GM13977 (cell line): Measurements from ENCODE around the gene ZNF140.

ENCODE experiments used
- DNase-seq: peaks from one replicate; pipeline ENCODE4 v3.0.0; 2012; ENCODE audit warnings: low spot score
- in situ Hi-C: fragments of 300-500 bp; cut with MboI; formaldehyde crosslinking; loops from one replicate; pipeline ENCODE4 v1.12.0; 2022; ENCODE audit warnings: low sequenced_read_pairs, low pct_unique_long_range_greater_than_20kb, mixed read lengths, inconsistent platforms; ENCODE audit not compliant: unreplicated experiment
- TF ChIP-seq, protein P1 (sequence below): IDR thresholded peaks from 2 replicates; pipeline ENCODE4 v1.5.1; 2012; ENCODE audit warnings: mild to moderate bottlenecking, control low read depth; ENCODE audit not compliant: insufficient read depth; ENCODE audit errors: extremely low read depth, missing control alignments

ZNF140 gene

DNA sequence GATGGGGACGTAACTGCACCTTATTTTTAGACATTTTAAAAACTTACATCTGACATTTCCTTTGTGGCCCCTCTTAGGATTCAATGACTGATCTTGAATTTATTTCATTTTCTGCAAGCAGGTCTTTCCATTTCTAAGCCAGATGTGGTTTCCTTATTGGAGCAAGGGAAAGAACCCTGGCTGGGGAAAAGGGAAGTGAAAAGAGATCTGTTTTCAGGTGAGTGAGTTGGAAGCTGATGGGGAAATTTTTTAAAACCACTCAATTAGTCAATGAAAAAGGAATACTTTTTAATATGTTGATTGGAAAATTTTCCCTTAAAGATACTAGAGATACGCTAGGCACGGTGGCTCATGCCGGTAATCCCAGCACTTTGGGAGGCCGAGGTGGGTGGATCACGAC is 2.6 kb downstream of the ZNF140 start:
- in situ Hi-C loops: no loop called here
- no peak for DNase-seq
- TF ChIP-seq, protein P1, sequence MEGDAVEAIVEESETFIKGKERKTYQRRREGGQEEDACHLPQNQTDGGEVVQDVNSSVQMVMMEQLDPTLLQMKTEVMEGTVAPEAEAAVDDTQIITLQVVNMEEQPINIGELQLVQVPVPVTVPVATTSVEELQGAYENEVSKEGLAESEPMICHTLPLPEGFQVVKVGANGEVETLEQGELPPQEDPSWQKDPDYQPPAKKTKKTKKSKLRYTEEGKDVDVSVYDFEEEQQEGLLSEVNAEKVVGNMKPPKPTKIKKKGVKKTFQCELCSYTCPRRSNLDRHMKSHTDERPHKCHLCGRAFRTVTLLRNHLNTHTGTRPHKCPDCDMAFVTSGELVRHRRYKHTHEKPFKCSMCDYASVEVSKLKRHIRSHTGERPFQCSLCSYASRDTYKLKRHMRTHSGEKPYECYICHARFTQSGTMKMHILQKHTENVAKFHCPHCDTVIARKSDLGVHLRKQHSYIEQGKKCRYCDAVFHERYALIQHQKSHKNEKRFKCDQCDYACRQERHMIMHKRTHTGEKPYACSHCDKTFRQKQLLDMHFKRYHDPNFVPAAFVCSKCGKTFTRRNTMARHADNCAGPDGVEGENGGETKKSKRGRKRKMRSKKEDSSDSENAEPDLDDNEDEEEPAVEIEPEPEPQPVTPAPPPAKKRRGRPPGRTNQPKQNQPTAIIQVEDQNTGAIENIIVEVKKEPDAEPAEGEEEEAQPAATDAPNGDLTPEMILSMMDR: no peak

DNA sequence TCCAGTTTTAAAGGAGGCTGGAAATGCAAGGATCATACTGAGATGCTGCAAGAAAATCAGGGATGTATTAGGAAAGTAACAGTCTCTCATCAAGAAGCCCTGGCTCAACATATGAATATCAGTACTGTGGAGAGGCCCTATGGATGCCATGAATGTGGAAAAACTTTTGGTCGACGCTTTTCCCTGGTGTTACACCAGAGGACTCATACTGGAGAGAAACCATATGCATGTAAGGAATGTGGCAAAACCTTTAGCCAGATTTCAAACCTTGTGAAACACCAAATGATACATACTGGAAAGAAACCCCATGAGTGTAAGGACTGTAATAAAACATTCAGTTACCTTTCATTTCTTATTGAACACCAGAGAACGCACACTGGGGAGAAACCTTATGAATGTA is 24.9 kb downstream of the ZNF140 start:
- in situ Hi-C loops: no loop called here
- DNase-seq: no peak
- TF ChIP-seq, protein P1: no peak

DNA sequence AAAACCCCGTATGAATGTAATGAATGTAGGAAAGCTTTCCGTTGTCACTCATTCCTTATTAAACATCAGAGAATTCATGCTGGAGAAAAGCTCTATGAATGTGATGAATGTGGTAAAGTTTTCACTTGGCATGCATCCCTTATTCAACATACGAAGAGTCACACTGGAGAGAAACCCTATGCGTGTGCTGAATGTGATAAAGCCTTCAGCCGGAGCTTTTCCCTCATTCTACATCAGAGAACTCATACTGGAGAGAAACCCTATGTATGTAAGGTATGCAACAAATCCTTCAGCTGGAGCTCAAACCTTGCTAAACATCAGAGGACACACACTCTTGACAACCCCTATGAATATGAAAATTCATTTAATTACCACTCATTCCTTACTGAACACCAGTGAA is 25.5 kb downstream of the ZNF140 start:
- no peak for DNase-seq
- in situ Hi-C loops: no loop called here
- TF ChIP-seq, protein P1: no peak

DNA sequence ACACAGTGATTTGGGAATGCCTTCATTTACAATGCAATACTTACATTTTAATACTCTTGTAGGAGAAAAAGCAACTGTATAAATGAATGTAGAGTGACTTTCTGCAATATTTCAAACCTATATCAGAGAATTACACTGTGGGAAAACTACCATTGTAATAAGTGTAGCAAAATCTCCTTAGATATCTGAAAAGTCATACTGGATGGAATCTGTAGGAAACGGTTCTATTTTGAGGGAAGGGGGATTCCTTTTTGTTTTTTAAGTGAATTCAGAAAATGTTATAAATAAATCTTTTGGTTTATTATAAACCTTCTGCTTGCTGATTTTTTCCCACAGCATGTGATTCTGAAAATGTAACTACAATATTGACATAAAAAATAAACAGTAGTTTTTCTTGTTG is 26.4 kb downstream of the ZNF140 start:
- no peak for DNase-seq
- in situ Hi-C loops: no loop called here
- TF ChIP-seq, protein P1: no peak

DNA sequence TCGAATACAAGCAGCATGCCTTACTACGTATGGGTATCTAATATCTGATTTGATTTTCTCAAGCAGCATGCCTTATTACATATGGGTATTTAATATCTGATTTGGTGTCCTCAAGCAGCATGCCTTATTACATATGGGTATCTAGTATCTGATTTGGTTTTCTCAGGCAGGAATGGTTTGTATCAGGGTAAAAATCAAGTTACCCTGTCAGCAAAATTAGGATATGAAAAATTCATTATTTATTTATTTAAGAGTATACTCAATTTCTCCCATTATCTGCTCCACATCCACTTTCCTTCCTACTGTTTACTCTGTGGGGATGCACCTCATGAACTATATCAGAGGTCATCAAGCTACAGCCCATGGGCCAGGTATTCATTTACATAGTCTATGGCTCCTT is 27.4 kb downstream of the ZNF140 start:
- no peak for DNase-seq
- TF ChIP-seq, protein P1: no peak
- in situ Hi-C loops: no loop called here

DNA sequence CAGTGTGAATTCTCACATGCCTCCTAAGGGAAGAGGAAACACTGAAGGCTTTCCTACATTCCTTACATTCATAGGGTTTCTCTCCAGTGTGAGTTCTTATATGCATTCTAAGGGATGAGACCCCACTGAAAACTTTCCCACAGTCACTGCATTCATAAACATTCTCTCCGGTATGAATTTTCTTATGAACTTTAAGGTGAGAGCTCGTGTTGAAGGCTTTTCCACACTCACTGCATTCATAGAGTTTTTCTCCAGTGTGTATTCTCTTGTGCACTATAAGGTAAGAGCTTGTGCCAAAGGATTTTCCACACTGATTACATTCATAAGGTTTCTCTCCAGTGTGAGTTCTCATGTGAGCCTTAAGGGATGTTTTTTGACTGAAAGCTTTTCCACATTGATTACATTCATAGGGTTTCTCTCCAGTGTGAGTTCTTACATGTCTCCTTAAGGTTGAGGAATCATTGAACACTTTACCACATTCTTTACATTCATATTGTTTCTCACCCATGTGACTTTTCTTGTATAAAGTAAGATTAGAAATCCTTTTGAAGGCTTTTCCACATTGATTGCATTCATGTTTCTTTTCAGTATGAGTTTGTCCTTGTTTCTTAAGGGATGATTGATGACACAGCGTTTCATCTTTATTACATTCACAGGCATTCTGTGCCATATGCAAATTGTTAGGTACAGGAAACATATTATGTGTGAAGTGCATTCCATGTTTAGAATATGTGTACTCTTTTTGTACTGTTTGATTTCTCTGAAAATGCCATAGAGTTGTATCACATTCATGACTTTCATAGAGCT is 39.9 kb downstream of the ZNF140 start:
- no peak for DNase-seq
- in situ Hi-C loops: no loop called here
- TF ChIP-seq, protein P1: no peak

DNA sequence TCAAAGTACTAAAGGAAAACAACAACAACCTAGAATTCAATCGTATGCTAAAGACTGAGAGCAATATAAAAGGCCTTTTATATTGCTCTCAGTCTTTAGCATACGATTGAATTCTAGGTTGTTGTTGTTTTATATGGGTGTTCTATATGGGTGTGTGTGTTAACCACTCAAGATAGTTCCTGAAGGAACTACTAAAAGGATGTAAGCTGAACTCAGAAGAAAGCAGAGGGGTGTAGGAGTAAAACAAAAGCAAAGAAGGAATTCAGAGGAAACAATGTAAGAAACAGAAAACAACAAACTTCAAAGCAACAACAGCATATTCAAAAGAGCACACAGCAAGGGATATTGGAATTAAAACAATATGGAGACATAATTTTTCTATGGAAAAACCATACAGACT is 44.0 kb downstream of the ZNF140 start:
- no peak for DNase-seq
- TF ChIP-seq, protein P1: no peak
- in situ Hi-C loops: no loop called here
